Melanocyte of skin (primary cell): Measurements from ENCODE around the gene SPINK14. TPM values are rescaled to one million over a fixed set of nuclear protein-coding genes. Genes with fewer than 3 reads are reported as not detected.

ENCODE experiments used
- small RNA-seq, 2 donors: library from RNA; depleted of rRNA; stranded (forward); fragments of <200 nt; gene quantifications; one replicate each; pipeline ENCODE3, GENCODE V24; 2012
- total RNA-seq, 2 donors: library from RNA; depleted of rRNA; stranded (reverse); fragments of >200 nt; gene quantifications; 2 replicates each; pipeline ENCODE4 v1.2.3, GENCODE V29; 2012

SPINK14 gene, protein sequence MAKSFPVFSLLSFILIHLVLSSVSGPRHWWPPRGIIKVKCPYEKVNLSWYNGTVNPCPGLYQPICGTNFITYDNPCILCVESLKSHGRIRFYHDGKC
- total RNA-seq: not detected

DNA sequence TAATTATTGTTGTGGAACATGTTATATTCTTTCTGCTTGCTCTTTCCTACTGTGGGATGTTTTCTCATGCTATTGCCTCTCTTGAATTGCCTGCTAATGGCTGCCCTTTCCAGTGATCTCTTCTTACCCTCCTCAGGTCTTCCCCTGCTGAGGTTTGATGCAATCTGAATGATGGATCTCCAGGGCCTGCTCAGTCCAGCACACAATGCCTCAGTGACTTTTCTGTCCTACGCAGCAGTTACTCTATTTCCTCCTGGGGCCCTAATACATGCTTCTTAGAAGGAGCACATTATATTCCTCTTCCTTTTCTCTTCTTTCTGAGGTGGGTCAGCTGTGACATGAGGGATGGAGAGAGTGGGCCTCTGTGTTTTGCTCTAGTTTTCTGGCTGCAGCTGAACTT lies at the start of gene SPINK14:
Gene SPINK14 (plus strand): TSS at position 301 of the 400 bp plus-strand sequence. CDS start 1,187 bp downstream, outside the sequence.

DNA sequence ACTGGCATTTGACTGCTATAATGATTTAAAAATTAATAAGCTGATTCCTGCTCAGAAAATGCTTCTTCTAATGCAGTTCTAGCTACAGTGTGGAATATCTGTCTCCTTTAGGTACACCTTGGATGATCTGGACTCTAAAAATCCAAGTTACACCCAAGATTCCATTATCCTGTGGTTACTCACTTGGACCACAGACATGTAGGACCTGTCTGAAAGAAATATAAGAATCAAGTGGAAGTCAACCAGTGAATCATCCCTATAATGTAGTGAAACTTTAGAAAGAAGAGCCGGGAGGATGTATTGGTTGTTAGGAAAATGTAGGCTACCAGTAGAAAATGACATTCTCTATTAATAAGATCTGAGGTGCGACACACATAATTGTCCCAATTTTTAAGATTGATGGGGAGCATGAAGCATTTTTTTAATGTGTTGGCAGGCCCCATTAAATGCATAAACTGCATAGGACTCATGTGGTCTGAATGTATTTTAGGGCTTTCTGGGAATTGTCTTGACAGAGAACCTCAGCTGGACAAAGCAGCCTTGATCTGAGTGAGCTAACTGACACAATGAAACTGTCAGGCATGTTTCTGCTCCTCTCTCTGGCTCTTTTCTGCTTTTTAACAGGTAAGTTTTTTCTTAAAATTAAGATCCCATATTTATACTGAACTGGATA lies 34.3 kb downstream of the SPINK14 start, which contains the start of gene SPINK6:
Gene SPINK6 (plus strand): TSS at position 512 of the 673 bp plus-strand sequence. CDS start 55 bp downstream, at position 567.

Small RNAs within 50 kb of the gene (small RNA-seq; reads per million reads assigned to genes)
- gene HMGN1P16: 0 reads per million in 2 donors

Other genes with a start within 250 kb of the SPINK14 start
- gene SPINK5, start 104.6 kb upstream of the SPINK14 start, total RNA-seq: not detected
- not detected for gene SPINK6, start 34.5 kb downstream of the SPINK14 start, total RNA-seq
- not detected for gene MARCOL, start 70.0 kb downstream of the SPINK14 start, total RNA-seq
- gene SPINK13, start 100.2 kb downstream of the SPINK14 start, total RNA-seq: not detected
- gene SPINK7, start 143.9 kb downstream of the SPINK14 start, total RNA-seq: not detected
- gene SPINK9, start 167.0 kb downstream of the SPINK14 start, total RNA-seq: not detected
- 10 to 100 TPM; 61.3 to 69.5 TPM for gene FBXO38, start 215.4 kb downstream of the SPINK14 start, total RNA-seq